Hepatocyte (in vitro differentiated cells): ENCODE results near the gene C10orf143. TPM values are rescaled to one million over a fixed set of nuclear protein-coding genes. Genes with fewer than 3 reads are reported as not detected.
A peak's percentile ranks its signal among the peaks of the same experiment; 100 is the strongest.

Experiments used
- DNase-seq: peaks from one replicate; pipeline ENCODE4 v3.0.0-alpha.2; 2016; ENCODE audit warnings: low spot score
- H2AFZ ChIP-seq: fragments of 200-600 bp; sonication (generic); 2 replicates; pipeline ENCODE4 v1.6.0; 2016; ENCODE audit warnings: antibody characterized with exemption, mild to moderate bottlenecking
- H3K27ac ChIP-seq: fragments of 200-600 bp; sonication (generic); 2 replicates; pipeline ENCODE4 v1.5.1; 2016; ENCODE audit warnings: mild to moderate bottlenecking
- H3K27me3 ChIP-seq: fragments of 200-600 bp; sonication (generic); 2 replicates; pipeline ENCODE4 v1.6.1; 2016
- H3K36me3 ChIP-seq: fragments of 200-600 bp; sonication (generic); replicated peaks from 2 replicates; pipeline ENCODE4 v1.5.1; 2016; ENCODE audit warnings: low read depth; ENCODE audit not compliant: insufficient read depth
- H3K4me1 ChIP-seq: fragments of 200-600 bp; sonication (generic); 2 replicates; pipeline ENCODE4 v1.5.1; 2016; ENCODE audit warnings: mild to moderate bottlenecking, moderate library complexity; ENCODE audit not compliant: insufficient read depth
- H3K4me2 ChIP-seq: fragments of 200-600 bp; sonication (generic); 2 replicates; pipeline ENCODE4 v1.6.0; 2016
- H3K4me3 ChIP-seq: fragments of 200-600 bp; sonication (generic); 2 replicates; pipeline ENCODE4 v1.5.1; 2016; ENCODE audit warnings: mild to moderate bottlenecking
- H3K79me2 ChIP-seq: fragments of 200-600 bp; sonication (generic); 2 replicates; pipeline ENCODE4 v1.6.0; 2017; ENCODE audit warnings: mild to moderate bottlenecking
- H3K9me2 ChIP-seq: fragments of 200-600 bp; sonication (generic); replicated peaks from 2 replicates; pipeline ENCODE4 v1.6.0; 2017; ENCODE audit warnings: mild to moderate bottlenecking; ENCODE audit not compliant: insufficient read depth
- H3K9me3 ChIP-seq: fragments of 200-600 bp; sonication (generic); 2 replicates; pipeline ENCODE4 v1.5.1; 2016; ENCODE audit warnings: low read depth, mild to moderate bottlenecking
- H4K20me1 ChIP-seq: fragments of 200-600 bp; sonication (generic); 2 replicates; pipeline ENCODE4 v1.6.0; 2016; ENCODE audit warnings: mild to moderate bottlenecking; ENCODE audit not compliant: insufficient read depth, poor library complexity, severe bottlenecking
- EZH2 ChIP-seq: fragments of 200-600 bp; sonication (generic); IDR thresholded peaks from 2 replicates; pipeline ENCODE4 v1.6.1; 2016; ENCODE audit warnings: antibody characterized with exemption, mild to moderate bottlenecking, borderline replicate concordance
- EZH2phosphoT487 ChIP-seq: fragments of 200-600 bp; sonication (generic); IDR thresholded peaks from one replicate; pipeline ENCODE4 v1.6.1; 2018; ENCODE audit warnings: antibody characterized with exemption, mild to moderate bottlenecking, low read depth, moderate library complexity; ENCODE audit not compliant: unreplicated experiment, severe bottlenecking
- whole genome bisulfite sequencing: methylation state at CpG from one replicate; pipeline ENCODE4 v1.1.6; 2016; ENCODE audit warnings: low lambda C conversion rate; ENCODE audit errors: missing lambda C conversion rate; 5-methylcytosine and 5-hydroxymethylcytosine counted together
- polyA plus RNA-seq: library from polyadenylated mRNA; unstranded; fragments of >200 nt; fragmentation: Nextera tagmentation; extraction: Ambion mirVana; gene quantifications from 2 replicates; pipeline ENCODE4 v1.2.1, GENCODE V29; 2016
- total RNA-seq: library from RNA; depleted of rRNA; stranded (reverse); fragments of >200 nt; gene quantifications from 2 replicates; pipeline ENCODE4 v1.2.3, GENCODE V29; 2014
- TF ChIP-seq, protein P1 (sequence below): fragments of 200-600 bp; sonication (generic); IDR thresholded peaks from 2 replicates; pipeline ENCODE4 v1.5.1; 2016; ENCODE audit warnings: antibody characterized with exemption, mild to moderate bottlenecking; ENCODE audit not compliant: poor library complexity

The C10orf143 gene
- total and polyA plus RNA-seq, 2 experiments from 2014 or later, result 0.50 to 3.0 TPM

DNA sequence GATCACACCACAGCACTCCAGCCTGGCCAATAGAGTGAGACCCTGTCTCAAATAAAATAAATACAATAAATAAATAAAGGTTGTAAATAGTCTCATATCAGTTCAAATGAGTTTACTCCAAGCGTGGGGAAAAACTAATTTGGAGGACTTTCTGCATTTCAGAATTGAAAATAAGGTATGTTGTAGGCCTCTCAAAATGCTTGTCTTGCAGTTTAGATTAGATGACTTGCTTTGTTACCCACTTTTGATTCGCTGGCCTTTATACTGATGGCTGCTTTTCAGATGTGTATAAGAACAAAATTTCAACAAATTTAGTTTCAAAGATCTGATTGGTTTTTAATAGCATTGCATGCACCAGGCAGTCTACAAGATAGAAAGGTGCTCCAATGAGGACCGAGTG is 2.2 kb upstream of the C10orf143 start:
- Histone ChIP-seq H2AFZ (no peak overlapping the region), H4K20me1 (no peaks in the 10 kb centered on the region), H3K9me2 (no peaks in the 10 kb centered on the region), H3K36me3 (no peaks in the 10 kb centered on the region), H3K4me3 (no peak overlapping the region), H3K4me2 (no peak overlapping the region), H3K27me3 (no peaks in the 10 kb centered on the region), H3K79me2 (peaks cover 20% of the 10 kb centered on the region), H3K27ac (no peak overlapping the region), H3K9me3 (no peaks in the 10 kb centered on the region), H3K4me1 (peaks cover 5% of the 10 kb centered on the region)
- TF ChIP-seq, protein P1, sequence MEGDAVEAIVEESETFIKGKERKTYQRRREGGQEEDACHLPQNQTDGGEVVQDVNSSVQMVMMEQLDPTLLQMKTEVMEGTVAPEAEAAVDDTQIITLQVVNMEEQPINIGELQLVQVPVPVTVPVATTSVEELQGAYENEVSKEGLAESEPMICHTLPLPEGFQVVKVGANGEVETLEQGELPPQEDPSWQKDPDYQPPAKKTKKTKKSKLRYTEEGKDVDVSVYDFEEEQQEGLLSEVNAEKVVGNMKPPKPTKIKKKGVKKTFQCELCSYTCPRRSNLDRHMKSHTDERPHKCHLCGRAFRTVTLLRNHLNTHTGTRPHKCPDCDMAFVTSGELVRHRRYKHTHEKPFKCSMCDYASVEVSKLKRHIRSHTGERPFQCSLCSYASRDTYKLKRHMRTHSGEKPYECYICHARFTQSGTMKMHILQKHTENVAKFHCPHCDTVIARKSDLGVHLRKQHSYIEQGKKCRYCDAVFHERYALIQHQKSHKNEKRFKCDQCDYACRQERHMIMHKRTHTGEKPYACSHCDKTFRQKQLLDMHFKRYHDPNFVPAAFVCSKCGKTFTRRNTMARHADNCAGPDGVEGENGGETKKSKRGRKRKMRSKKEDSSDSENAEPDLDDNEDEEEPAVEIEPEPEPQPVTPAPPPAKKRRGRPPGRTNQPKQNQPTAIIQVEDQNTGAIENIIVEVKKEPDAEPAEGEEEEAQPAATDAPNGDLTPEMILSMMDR, result no peak
- TF ChIP-seq EZH2phosphoT487 (no peak), EZH2 (no peak)
- DNase-seq, result no peak
- WGBS, result 96% methylated on average over 3 of the region's 3 CpGs

DNA sequence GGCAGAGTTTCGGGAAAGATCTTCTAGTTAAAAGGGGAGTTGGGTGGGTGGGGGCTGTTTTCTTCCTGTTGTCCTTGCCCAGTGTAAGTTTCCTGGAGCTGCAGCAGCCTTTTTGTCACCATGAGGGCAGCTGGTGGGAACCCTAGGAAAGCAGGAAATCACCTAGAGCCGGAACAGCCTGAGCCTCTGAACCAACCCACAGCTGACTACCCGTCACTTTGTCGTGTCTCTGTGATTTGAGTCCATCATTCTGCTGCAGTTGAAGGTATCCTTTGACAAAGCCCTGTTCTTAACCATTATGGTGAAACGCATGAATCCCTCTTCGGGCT is 1.2 kb upstream of the C10orf143 start:
- H3K9me3 ChIP-seq, result no peaks in the 10 kb centered on the region
- H3K27ac ChIP-seq, result peak overlapping the region; percentile 80
- H3K9me2 ChIP-seq, result no peaks in the 10 kb centered on the region
- H3K4me1 ChIP-seq, result peaks cover 5% of the 10 kb centered on the region
- peak overlapping the region; percentile 95 for H2AFZ ChIP-seq
- DNase-seq, result no peak
- 84% methylated on average over 6 of the region's 6 CpGs for WGBS
- H3K27me3 ChIP-seq, result no peaks in the 10 kb centered on the region
- peak overlapping the region; percentile 60 for H3K4me3 ChIP-seq
- TF ChIP-seq, protein P1, result no peak
- TF ChIP-seq EZH2phosphoT487, result no peak
- peak overlapping the region; percentile 90 for H3K4me2 ChIP-seq
- H4K20me1 ChIP-seq, result no peaks in the 10 kb centered on the region
- H3K79me2 ChIP-seq, result peaks cover 20% of the 10 kb centered on the region
- H3K36me3 ChIP-seq, result no peaks in the 10 kb centered on the region

DNA sequence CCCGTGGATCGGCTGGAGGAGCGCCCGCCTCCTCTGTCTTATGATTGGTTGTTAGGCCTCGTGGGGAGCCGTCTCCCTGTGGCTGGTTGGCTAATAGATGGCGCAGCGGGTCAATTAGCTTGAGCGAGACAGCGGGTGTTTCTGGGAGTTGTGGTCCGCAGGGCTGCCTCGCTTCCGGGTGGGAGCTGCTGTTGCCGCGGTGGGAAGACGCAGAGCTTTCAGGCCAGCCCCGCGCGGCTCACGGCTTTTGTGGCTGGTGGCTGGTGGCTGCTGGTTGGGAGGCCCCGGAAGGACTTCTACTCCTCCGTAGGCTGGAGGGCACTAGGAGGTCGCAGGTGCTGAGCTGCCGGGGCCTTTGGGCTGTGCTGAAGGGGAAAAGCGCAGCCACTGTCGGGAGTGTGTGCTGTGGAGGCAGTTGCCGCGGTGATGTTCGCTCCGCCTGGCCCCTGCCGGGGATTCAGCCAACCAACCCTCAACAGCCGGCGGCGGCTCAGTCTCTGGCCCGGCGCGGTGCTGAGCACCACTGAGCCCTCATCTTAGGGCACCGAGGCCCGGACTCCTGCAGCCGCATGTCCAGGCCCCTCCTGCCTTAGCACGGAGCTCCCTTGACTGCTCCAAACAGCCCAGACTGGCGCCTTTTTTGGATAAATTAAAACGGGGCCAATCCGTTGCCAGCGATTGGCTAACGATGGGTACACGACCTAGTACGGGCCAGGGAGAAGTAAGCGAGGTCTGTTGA is 652 bp upstream of the C10orf143 start:
- TF ChIP-seq, protein P1, result no peak
- TF ChIP-seq EZH2phosphoT487 (no peak), EZH2 (no peak)
- peak overlapping the region; percentile 90 for H3K4me2 ChIP-seq
- H4K20me1 ChIP-seq, result no peaks in the 10 kb centered on the region
- peak overlapping the region; percentile 60 for H3K4me3 ChIP-seq
- no peaks in the 10 kb centered on the region for H3K36me3 ChIP-seq
- no peaks in the 10 kb centered on the region for H3K9me2 ChIP-seq
- no peaks in the 10 kb centered on the region for H3K27me3 ChIP-seq
- WGBS, result 3% methylated on average over 49 of the region's 49 CpGs
- H2AFZ ChIP-seq, result peak overlapping the region; percentile 95
- peaks cover 20% of the 10 kb centered on the region for H3K79me2 ChIP-seq
- DNase-seq, result peak; percentile 98
- peak overlapping the region; percentile 94 for H3K27ac ChIP-seq
- peaks cover 5% of the 10 kb centered on the region for H3K4me1 ChIP-seq
- H3K9me3 ChIP-seq, result no peaks in the 10 kb centered on the region
